Metanephros (tissue), 1 donor: ENCODE results near the gene ZRSR2. TPM values are rescaled to one million over a fixed set of nuclear protein-coding genes. Genes with fewer than 3 reads are reported as not detected.

Experiments
- total RNA-seq: library from RNA; depleted of rRNA; stranded (reverse); fragments of >200 nt; gene quantifications from one replicate; pipeline ENCODE4 v1.2.3, GENCODE V29; 2014

Gene ZRSR2
- total RNA-seq, result 3.9 TPM

GRCh38 chrX:15789979-15790768 is at the start of gene ZRSR2:
Gene ZRSR2 (plus strand): TSS chrX:15790484. CDS start chrX:15790496, 12 bp downstream.

GRCh38 chrX:15854712-15855567 is 64.7 kb downstream of the ZRSR2 start, which contains the start of gene AP1S2:
Gene AP1S2 (minus strand): TSS chrX:15854813. CDS start chrX:15852524, 2,289 bp downstream.

Other genes starting within 250 kb of the ZRSR2 start
- gene ACE2, start 189.5 kb upstream of the ZRSR2 start, total RNA-seq, result 16.9 TPM
- gene CLTRN, start 125.7 kb upstream of the ZRSR2 start, total RNA-seq, result 10.3 TPM
- gene CA5B, start 52.2 kb upstream of the ZRSR2 start, total RNA-seq, result 13.7 TPM
- gene AP1S2, start 64.3 kb downstream of the ZRSR2 start, total RNA-seq, result 56.4 TPM